Measurements from ENCODE around the gene ZEB1.

ZEB1 gene

DNA sequence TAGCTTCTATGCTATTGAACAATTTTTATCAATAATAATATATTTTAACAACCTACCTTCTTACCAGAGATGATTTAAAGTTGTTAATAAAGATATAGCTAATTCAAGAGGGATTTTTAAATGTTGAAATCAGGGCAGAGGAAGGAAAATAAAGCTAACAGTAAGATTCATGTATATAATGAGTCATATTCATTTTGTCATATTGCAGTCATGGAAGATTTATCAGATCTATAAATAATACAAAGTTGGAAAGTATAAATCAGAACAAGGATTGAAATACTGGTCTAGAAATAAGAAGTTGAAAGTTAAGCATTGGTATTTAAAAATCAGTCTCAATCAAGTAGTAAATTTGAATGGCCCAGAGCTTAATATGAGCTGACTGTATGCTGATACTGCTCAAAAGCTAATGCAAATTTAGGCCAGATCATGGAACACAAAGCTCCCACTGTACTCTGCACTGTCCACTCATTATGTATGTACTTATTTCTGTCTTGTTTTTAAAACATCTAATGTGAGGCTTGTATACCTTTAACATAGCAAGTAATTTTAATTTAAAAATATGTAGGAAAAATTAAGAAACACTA lies 196.9 kb downstream of the ZEB1 start:
- TF ChIP-seq NFIC (IDR thresholded peaks at IDR 0.05) (no peak), RAD21 (IDR thresholded peaks at IDR 0.05; ENCODE audit: low read depth) (no peak)

DNA sequence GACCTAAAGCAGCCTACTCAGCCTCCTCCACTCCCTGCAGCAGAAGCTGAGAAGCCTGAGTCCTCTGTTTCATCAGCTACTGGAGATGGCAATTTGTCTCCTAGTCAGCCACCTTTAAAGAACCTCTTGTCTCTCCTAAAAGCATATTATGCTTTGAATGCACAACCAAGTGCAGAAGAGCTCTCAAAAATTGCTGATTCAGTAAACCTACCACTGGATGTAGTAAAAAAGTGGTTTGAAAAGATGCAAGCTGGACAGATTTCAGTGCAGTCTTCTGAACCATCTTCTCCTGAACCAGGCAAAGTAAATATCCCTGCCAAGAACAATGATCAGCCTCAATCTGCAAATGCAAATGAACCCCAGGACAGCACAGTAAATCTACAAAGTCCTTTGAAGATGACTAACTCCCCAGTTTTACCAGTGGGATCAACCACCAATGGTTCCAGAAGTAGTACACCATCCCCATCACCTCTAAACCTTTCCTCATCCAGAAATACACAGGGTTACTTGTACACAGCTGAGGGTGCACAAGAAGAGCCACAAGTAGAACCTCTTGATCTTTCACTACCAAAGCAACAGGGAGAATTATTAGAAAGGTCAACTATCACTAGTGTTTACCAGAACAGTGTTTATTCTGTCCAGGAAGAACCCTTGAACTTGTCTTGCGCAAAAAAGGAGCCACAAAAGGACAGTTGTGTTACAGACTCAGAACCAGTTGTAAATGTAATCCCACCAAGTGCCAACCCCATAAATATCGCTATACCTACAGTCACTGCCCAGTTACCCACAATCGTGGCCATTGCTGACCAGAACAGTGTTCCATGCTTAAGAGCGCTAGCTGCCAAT lies 202.2 kb downstream of the ZEB1 start:
- TF ChIP-seq, protein P1, sequence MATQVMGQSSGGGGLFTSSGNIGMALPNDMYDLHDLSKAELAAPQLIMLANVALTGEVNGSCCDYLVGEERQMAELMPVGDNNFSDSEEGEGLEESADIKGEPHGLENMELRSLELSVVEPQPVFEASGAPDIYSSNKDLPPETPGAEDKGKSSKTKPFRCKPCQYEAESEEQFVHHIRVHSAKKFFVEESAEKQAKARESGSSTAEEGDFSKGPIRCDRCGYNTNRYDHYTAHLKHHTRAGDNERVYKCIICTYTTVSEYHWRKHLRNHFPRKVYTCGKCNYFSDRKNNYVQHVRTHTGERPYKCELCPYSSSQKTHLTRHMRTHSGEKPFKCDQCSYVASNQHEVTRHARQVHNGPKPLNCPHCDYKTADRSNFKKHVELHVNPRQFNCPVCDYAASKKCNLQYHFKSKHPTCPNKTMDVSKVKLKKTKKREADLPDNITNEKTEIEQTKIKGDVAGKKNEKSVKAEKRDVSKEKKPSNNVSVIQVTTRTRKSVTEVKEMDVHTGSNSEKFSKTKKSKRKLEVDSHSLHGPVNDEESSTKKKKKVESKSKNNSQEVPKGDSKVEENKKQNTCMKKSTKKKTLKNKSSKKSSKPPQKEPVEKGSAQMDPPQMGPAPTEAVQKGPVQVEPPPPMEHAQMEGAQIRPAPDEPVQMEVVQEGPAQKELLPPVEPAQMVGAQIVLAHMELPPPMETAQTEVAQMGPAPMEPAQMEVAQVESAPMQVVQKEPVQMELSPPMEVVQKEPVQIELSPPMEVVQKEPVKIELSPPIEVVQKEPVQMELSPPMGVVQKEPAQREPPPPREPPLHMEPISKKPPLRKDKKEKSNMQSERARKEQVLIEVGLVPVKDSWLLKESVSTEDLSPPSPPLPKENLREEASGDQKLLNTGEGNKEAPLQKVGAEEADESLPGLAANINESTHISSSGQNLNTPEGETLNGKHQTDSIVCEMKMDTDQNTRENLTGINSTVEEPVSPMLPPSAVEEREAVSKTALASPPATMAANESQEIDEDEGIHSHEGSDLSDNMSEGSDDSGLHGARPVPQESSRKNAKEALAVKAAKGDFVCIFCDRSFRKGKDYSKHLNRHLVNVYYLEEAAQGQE (IDR thresholded peaks at IDR 0.05; ENCODE audit: low read depth), result no peak
- TF ChIP-seq EP300 (IDR thresholded peaks at IDR 0.05; ENCODE audit: borderline replicate concordance), result no peak
- no peak for TF ChIP-seq TEAD4 (IDR thresholded peaks at IDR 0.05)
- no peak for TF ChIP-seq CREB1 (IDR thresholded peaks at IDR 0.05; ENCODE audit: low read depth)
- no peak for TF ChIP-seq CEBPB (IDR thresholded peaks at IDR 0.05)
- TF ChIP-seq NFIC (IDR thresholded peaks at IDR 0.05), result no peak
- no peak for TF ChIP-seq ZBTB7A (IDR thresholded peaks at IDR 0.05; ENCODE audit: low read depth)
- TF ChIP-seq, protein P2, sequence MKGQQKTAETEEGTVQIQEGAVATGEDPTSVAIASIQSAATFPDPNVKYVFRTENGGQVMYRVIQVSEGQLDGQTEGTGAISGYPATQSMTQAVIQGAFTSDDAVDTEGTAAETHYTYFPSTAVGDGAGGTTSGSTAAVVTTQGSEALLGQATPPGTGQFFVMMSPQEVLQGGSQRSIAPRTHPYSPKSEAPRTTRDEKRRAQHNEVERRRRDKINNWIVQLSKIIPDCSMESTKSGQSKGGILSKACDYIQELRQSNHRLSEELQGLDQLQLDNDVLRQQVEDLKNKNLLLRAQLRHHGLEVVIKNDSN (IDR thresholded peaks at IDR 0.05), result no peak
- no peak for TF ChIP-seq RAD21 (IDR thresholded peaks at IDR 0.05; ENCODE audit: low read depth)
- no peak for TF ChIP-seq TCF12 (IDR thresholded peaks at IDR 0.05; ENCODE audit: low read depth)
- TF ChIP-seq YY1 (IDR thresholded peaks at IDR 0.05; ENCODE audit: low read depth), result no peak
- TF ChIP-seq, protein P3, sequence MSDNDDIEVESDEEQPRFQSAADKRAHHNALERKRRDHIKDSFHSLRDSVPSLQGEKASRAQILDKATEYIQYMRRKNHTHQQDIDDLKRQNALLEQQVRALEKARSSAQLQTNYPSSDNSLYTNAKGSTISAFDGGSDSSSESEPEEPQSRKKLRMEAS (IDR thresholded peaks at IDR 0.05), result no peak
- TF ChIP-seq EGR1 (IDR thresholded peaks at IDR 0.05), result no peak
- no peak for TF ChIP-seq FOXM1 (IDR thresholded peaks at IDR 0.05; ENCODE audit: borderline replicate concordance, low read depth)
- TF ChIP-seq TAF1 (IDR thresholded peaks at IDR 0.05; ENCODE audit: low read depth), result no peak

DNA sequence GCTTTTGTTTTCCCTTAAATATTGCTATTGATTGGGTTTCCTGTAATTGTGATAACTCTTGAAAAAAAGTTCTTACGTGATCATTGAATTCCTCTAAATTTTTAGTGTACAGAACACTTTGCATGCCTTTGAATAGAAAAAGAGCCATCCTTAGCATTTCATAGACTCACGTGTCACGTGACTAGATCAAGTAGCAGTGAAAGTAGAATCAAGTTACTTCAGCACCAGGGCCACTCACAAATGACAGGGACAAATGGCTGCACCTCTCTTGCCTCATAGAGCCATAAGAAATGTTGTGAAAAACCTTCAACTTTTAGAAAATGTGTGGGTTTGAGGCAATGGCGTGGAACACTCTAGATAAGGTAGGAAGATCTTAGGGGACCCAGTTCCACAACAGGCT lies 203.8 kb downstream of the ZEB1 start:
- TF ChIP-seq, protein P2 (IDR thresholded peaks at IDR 0.05), result peak; percentile 70
- no peak for TF ChIP-seq FOXM1 (IDR thresholded peaks at IDR 0.05; ENCODE audit: borderline replicate concordance, low read depth)
- no peak for TF ChIP-seq TEAD4 (IDR thresholded peaks at IDR 0.05)
- TF ChIP-seq TAF1 (IDR thresholded peaks at IDR 0.05; ENCODE audit: low read depth), result no peak
- no peak for TF ChIP-seq ZBTB7A (IDR thresholded peaks at IDR 0.05; ENCODE audit: low read depth)
- TF ChIP-seq EGR1 (IDR thresholded peaks at IDR 0.05), result no peak
- TF ChIP-seq YY1 (IDR thresholded peaks at IDR 0.05; ENCODE audit: low read depth), result no peak

DNA sequence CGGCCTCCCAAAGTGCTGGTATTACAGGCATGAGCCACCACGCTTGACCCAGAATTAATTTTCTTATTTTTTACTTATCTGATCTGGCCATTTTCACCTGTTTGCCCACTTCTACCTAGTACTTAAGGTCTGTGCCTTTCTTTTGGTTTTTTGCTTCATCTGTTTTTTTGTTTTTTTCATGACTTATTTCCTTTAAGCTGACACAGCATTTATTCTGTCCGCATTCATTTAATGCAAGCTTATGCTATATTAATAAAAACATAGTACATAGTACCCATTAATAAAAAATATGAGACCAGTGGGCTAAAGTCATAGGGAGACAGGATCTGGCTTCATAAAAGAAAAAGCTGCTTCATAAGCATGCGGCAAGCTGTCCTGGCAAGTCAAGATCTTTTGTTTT lies 205.4 kb downstream of the ZEB1 start:
- no peak for TF ChIP-seq EP300 (IDR thresholded peaks at IDR 0.05; ENCODE audit: borderline replicate concordance)
- no peak for TF ChIP-seq TAF1 (IDR thresholded peaks at IDR 0.05; ENCODE audit: low read depth)
- TF ChIP-seq TEAD4 (IDR thresholded peaks at IDR 0.05), result no peak
- no peak for TF ChIP-seq CREB1 (IDR thresholded peaks at IDR 0.05; ENCODE audit: low read depth)
- no peak for TF ChIP-seq EGR1 (IDR thresholded peaks at IDR 0.05)
- TF ChIP-seq, protein P1 (IDR thresholded peaks at IDR 0.05; ENCODE audit: low read depth), result no peak
- no peak for TF ChIP-seq RAD21 (IDR thresholded peaks at IDR 0.05; ENCODE audit: low read depth)
- TF ChIP-seq NFIC (IDR thresholded peaks at IDR 0.05), result no peak
- TF ChIP-seq YY1 (IDR thresholded peaks at IDR 0.05; ENCODE audit: low read depth), result no peak
- no peak for TF ChIP-seq FOXM1 (IDR thresholded peaks at IDR 0.05; ENCODE audit: borderline replicate concordance, low read depth)
- no peak for TF ChIP-seq TCF12 (IDR thresholded peaks at IDR 0.05; ENCODE audit: low read depth)
- TF ChIP-seq ZBTB7A (IDR thresholded peaks at IDR 0.05; ENCODE audit: low read depth), result no peak
- TF ChIP-seq, protein P2 (IDR thresholded peaks at IDR 0.05), result no peak
- no peak for TF ChIP-seq CEBPB (IDR thresholded peaks at IDR 0.05)
- TF ChIP-seq, protein P3 (IDR thresholded peaks at IDR 0.05), result no peak

DNA sequence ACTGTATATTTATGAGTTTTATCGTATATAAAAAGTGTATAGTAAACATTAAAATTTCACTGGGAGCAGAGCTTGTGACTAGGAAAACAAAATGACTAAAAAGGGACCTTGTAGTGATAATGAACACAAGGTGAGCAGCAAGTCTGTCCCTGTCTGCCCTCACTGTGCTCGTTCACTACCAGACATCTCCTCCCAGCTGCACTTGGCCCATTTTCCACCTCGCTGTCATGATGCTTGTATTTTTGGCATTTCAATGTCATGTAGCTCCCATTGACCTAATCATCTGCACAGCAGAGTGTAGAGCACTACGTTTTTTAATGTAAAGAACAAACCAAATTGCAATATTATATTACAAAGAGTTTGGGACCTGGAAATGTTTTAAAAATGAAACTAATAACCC lies 207.2 kb downstream of the ZEB1 start:
- TF ChIP-seq, protein P3 (IDR thresholded peaks at IDR 0.05), result no peak
- TF ChIP-seq EP300 (IDR thresholded peaks at IDR 0.05; ENCODE audit: borderline replicate concordance) (no peak), TEAD4 (IDR thresholded peaks at IDR 0.05) (no peak), ZBTB7A (IDR thresholded peaks at IDR 0.05; ENCODE audit: low read depth) (no peak), CEBPB (IDR thresholded peaks at IDR 0.05) (no peak), CREB1 (IDR thresholded peaks at IDR 0.05; ENCODE audit: low read depth) (no peak), YY1 (IDR thresholded peaks at IDR 0.05; ENCODE audit: low read depth) (no peak), FOXM1 (IDR thresholded peaks at IDR 0.05; ENCODE audit: borderline replicate concordance, low read depth) (no peak), EGR1 (IDR thresholded peaks at IDR 0.05) (no peak), NFIC (IDR thresholded peaks at IDR 0.05) (no peak), RAD21 (IDR thresholded peaks at IDR 0.05; ENCODE audit: low read depth) (no peak), TAF1 (IDR thresholded peaks at IDR 0.05; ENCODE audit: low read depth) (no peak), TCF12 (IDR thresholded peaks at IDR 0.05; ENCODE audit: low read depth) (no peak)
- TF ChIP-seq, protein P2 (IDR thresholded peaks at IDR 0.05), result no peak
- TF ChIP-seq, protein P1 (IDR thresholded peaks at IDR 0.05; ENCODE audit: low read depth), result no peak
